ENCODE measurements around the gene PRKCD.

The PRKCD gene

GRCh38 chr3:53161450-53161819 lies 426 bp downstream of the PRKCD start:
- TF ChIP-seq ESRRG (CRISPR knock-in tag; IDR thresholded peaks at IDR 0.05) (no peak), OSR1 (CRISPR knock-in tag; IDR thresholded peaks at IDR 0.05) (no peak), ZC3H10 (CRISPR knock-in tag; IDR thresholded peaks at IDR 0.05) (no peak), SNAI2 (CRISPR knock-in tag; IDR thresholded peaks at IDR 0.05) (no peak), ZNF8 (CRISPR knock-in tag; IDR thresholded peaks at IDR 0.05) (no peak), TCF4 (CRISPR knock-in tag; IDR thresholded peaks at IDR 0.05; ENCODE audit: borderline replicate concordance) (no peak), POU6F1 (CRISPR knock-in tag; IDR thresholded peaks at IDR 0.05; ENCODE audit: borderline replicate concordance, low read depth) (no peak), CREB5 (CRISPR knock-in tag; IDR thresholded peaks at IDR 0.05; ENCODE audit: low read depth) (no peak), ARNTL (CRISPR knock-in tag; IDR thresholded peaks at IDR 0.05; ENCODE audit: borderline replicate concordance, low read depth) (no peak), TSHZ2 (CRISPR knock-in tag; IDR thresholded peaks at IDR 0.05) (no peak), CSDC2 (CRISPR knock-in tag; IDR thresholded peaks at IDR 0.05) (no peak), PPARA (CRISPR knock-in tag; IDR thresholded peaks at IDR 0.05; ENCODE audit: borderline replicate concordance) (no peak), BACH2 (CRISPR knock-in tag; IDR thresholded peaks at IDR 0.05; ENCODE audit: borderline replicate concordance) (no peak), ZFP3 (CRISPR knock-in tag; IDR thresholded peaks at IDR 0.05) (no peak), PATZ1 (CRISPR knock-in tag; IDR thresholded peaks at IDR 0.05; ENCODE audit: borderline replicate concordance) (no peak), GLIS3 (CRISPR knock-in tag; IDR thresholded peaks at IDR 0.05) (no peak), ZNF565 (CRISPR knock-in tag; conservative IDR thresholded peaks at IDR 0.05; ENCODE audit: low read depth) (no peak)
- ATAC-seq = 0 out of 3 replicates have a peak, but pooled peaks have one; percentile 4

- no peak for TF ChIP-seq RARB (CRISPR knock-in tag; IDR thresholded peaks at IDR 0.05)
- TF ChIP-seq TCF4 (CRISPR knock-in tag; IDR thresholded peaks at IDR 0.05; ENCODE audit: borderline replicate concordance) = no peak
- TF ChIP-seq BACH2 (CRISPR knock-in tag; IDR thresholded peaks at IDR 0.05; ENCODE audit: borderline replicate concordance) = no peak
- TF ChIP-seq ZNF565 (CRISPR knock-in tag; conservative IDR thresholded peaks at IDR 0.05; ENCODE audit: low read depth) = no peak
- no peak for TF ChIP-seq ZC3H10 (CRISPR knock-in tag; IDR thresholded peaks at IDR 0.05)
- TF ChIP-seq ARNTL (CRISPR knock-in tag; IDR thresholded peaks at IDR 0.05; ENCODE audit: borderline replicate concordance, low read depth) = no peak
- no peak for TF ChIP-seq POU6F1 (CRISPR knock-in tag; IDR thresholded peaks at IDR 0.05; ENCODE audit: borderline replicate concordance, low read depth)
- ATAC-seq = peak; percentile 26; the same call in 2 of the 3 replicates
Measured at GRCh38 chr3:53161820-53162671, 1.0 kb downstream of the PRKCD start.

All from SK-N-SH treated with all-trans-retinoic acid at 6 μM for 48 hours (cell line).